ENCODE results near the gene SYCP2L.
"Not testable (repeated sequence)": the region's sequence is repeated elsewhere in the genome, so short reads cannot be mapped to it uniquely, and the experiment has no call there.

SYCP2L gene

GRCh38 chr6:10886691-10887502, at the start of gene SYCP2L:
TSS of gene SYCP2L (plus strand) at chr6:10887052. CDS start at chr6:10887127, 75 bp downstream.
- DNase-seq (ENCODE audit: low read depth in 2 of 2): no peak

- no peak for DNase-seq (ENCODE audit: low read depth in 2 of 2)
Measured at GRCh38 chr6:10837622-10837994, 49.2 kb upstream of the SYCP2L start.

GRCh38 chr6:10837995-10838793, 48.7 kb upstream of the SYCP2L start, which contains the start of gene MAK:
TSS of gene MAK (minus strand) at chr6:10838539. CDS start at chr6:10830648, 7,891 bp downstream.
- DNase-seq (ENCODE audit: low read depth in 2 of 2): peak; percentile 64 to 71

GRCh38 chr6:10838794-10839333, 48.0 kb upstream of the SYCP2L start:
- no peak for DNase-seq (ENCODE audit: low read depth in 2 of 2)

GRCh38 chr6:10843554-10843953, 43.3 kb upstream of the SYCP2L start:
- no peak for DNase-seq (ENCODE audit: low read depth in 2 of 2)

- no peak for DNase-seq (ENCODE audit: low read depth in 2 of 2)
Measured at GRCh38 chr6:10847684-10848083, 39.2 kb upstream of the SYCP2L start.

- DNase-seq (ENCODE audit: low read depth in 2 of 2): no peak
Measured at GRCh38 chr6:10849901-10850300, 37.0 kb upstream of the SYCP2L start.

- DNase-seq (ENCODE audit: low read depth in 2 of 2): no peak
Measured at GRCh38 chr6:10850728-10851127, 36.1 kb upstream of the SYCP2L start.

GRCh38 chr6:10852361-10852960, 34.4 kb upstream of the SYCP2L start:
- DNase-seq (ENCODE audit: low read depth in 2 of 2): no peak

- not testable (repeated sequence) for DNase-seq (ENCODE audit: low read depth in 2 of 2)
Measured at GRCh38 chr6:10853849-10854300, 33.0 kb upstream of the SYCP2L start.

- DNase-seq (ENCODE audit: low read depth in 2 of 2): no peak
Measured at GRCh38 chr6:10854922-10855632, 31.8 kb upstream of the SYCP2L start.

GRCh38 chr6:10857259-10857658, 29.6 kb upstream of the SYCP2L start:
- no peak for DNase-seq (ENCODE audit: low read depth in 2 of 2)

GRCh38 chr6:10861086-10861485, 25.8 kb upstream of the SYCP2L start:
- DNase-seq (ENCODE audit: low read depth in 2 of 2): no peak

GRCh38 chr6:10862361-10862760, 24.5 kb upstream of the SYCP2L start:
- no peak for DNase-seq (ENCODE audit: low read depth in 2 of 2)

GRCh38 chr6:10863031-10863430, 23.8 kb upstream of the SYCP2L start:
- DNase-seq (ENCODE audit: low read depth in 2 of 2): not testable (repeated sequence)

- not testable (repeated sequence) for DNase-seq (ENCODE audit: low read depth in 2 of 2)
Measured at GRCh38 chr6:10866709-10867108, 20.1 kb upstream of the SYCP2L start.

- no peak for DNase-seq (ENCODE audit: low read depth in 2 of 2)
Measured at GRCh38 chr6:10867952-10868351, 18.9 kb upstream of the SYCP2L start.

GRCh38 chr6:10873374-10873773, 13.5 kb upstream of the SYCP2L start:
- no peak for DNase-seq (ENCODE audit: low read depth in 2 of 2)

GRCh38 chr6:10874207-10874606, 12.6 kb upstream of the SYCP2L start:
- no peak for DNase-seq (ENCODE audit: low read depth in 2 of 2)

GRCh38 chr6:10875026-10875425, 11.8 kb upstream of the SYCP2L start:
- DNase-seq (ENCODE audit: low read depth in 2 of 2): no peak

- no peak for DNase-seq (ENCODE audit: low read depth in 2 of 2)
Measured at GRCh38 chr6:10877012-10877411, 9.8 kb upstream of the SYCP2L start.
